Liver (tissue), 3 donors: ENCODE results near the gene EPN3.

Experiments used
- CTCF ChIP-seq: fragments of 150-350 bp; IDR thresholded peaks from 2 replicates; pipeline ENCODE4 v1.5.1; 2017; ENCODE audit warnings: improper control_type of control experiment, low read depth, low read length; ENCODE audit not compliant: missing input control
- EGR1 ChIP-seq, 2 donors: IDR thresholded peaks; 2 replicates each; pipeline ENCODE4 v1.6.1; 2016 to 2018; ENCODE audit warnings: antibody characterized with exemption in 2 of 2, low read depth in 2 of 2
- JUND ChIP-seq, 2 donors: IDR thresholded peaks; 2 replicates each; pipeline ENCODE4 v1.6.1; 2016; ENCODE audit warnings: antibody characterized with exemption in 2 of 2
- RAD21 ChIP-seq, 2 donors: IDR thresholded peaks; 2 replicates each; pipeline ENCODE4 v1.6.1; 2016; ENCODE audit warnings: antibody characterized with exemption in 2 of 2, mild to moderate bottlenecking in 2 of 2
- SP1 ChIP-seq: IDR thresholded peaks from 2 replicates; pipeline ENCODE4 v1.6.1; 2018; ENCODE audit warnings: antibody characterized with exemption, mild to moderate bottlenecking
- TAF1 ChIP-seq: conservative IDR thresholded peaks from 2 replicates; pipeline ENCODE4 v1.6.1; 2016; ENCODE audit warnings: antibody characterized with exemption, mild to moderate bottlenecking
- TF ChIP-seq, protein P1 (sequence below): IDR thresholded peaks from 2 replicates; pipeline ENCODE4 v1.6.1; 2016; ENCODE audit warnings: antibody characterized with exemption, mild to moderate bottlenecking
- TF ChIP-seq, protein P2 (sequence below): IDR thresholded peaks from 2 replicates; pipeline ENCODE4 v1.6.1; 2016; ENCODE audit warnings: antibody characterized with exemption
- donor health status: healthy.
- donor health status: healthy.

DNA sequence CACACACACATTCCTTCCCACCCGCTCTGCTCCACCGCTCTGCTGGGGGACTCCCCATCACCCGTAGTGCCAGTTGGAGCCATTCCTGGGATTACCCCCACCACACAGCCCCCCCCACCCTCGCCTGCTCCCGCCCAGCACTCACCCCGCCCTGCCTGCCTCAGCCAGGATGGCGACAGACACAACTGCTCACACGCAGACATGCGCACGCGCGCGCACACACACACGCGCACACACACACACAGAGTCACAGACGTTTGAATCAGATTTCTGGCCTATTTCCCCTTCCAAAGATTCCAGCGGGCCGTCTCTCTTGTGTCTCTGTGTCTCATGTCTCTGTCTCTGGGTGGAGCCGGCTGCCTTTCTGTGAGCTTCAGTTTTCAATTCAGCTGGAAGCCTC, 32.4 kb downstream of the EPN3 start:
- TF ChIP-seq CTCF (no peak), SP1 (no peak), EGR1 (IDR thresholded peaks at IDR 0.05; ENCODE audit: low read depth in 2 of 2) (no peak), RAD21 (IDR thresholded peaks at IDR 0.05) (no peak), JUND (IDR thresholded peaks at IDR 0.05) (no peak), TAF1 (no peak)
- TF ChIP-seq, protein P1, sequence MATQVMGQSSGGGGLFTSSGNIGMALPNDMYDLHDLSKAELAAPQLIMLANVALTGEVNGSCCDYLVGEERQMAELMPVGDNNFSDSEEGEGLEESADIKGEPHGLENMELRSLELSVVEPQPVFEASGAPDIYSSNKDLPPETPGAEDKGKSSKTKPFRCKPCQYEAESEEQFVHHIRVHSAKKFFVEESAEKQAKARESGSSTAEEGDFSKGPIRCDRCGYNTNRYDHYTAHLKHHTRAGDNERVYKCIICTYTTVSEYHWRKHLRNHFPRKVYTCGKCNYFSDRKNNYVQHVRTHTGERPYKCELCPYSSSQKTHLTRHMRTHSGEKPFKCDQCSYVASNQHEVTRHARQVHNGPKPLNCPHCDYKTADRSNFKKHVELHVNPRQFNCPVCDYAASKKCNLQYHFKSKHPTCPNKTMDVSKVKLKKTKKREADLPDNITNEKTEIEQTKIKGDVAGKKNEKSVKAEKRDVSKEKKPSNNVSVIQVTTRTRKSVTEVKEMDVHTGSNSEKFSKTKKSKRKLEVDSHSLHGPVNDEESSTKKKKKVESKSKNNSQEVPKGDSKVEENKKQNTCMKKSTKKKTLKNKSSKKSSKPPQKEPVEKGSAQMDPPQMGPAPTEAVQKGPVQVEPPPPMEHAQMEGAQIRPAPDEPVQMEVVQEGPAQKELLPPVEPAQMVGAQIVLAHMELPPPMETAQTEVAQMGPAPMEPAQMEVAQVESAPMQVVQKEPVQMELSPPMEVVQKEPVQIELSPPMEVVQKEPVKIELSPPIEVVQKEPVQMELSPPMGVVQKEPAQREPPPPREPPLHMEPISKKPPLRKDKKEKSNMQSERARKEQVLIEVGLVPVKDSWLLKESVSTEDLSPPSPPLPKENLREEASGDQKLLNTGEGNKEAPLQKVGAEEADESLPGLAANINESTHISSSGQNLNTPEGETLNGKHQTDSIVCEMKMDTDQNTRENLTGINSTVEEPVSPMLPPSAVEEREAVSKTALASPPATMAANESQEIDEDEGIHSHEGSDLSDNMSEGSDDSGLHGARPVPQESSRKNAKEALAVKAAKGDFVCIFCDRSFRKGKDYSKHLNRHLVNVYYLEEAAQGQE = no peak
- TF ChIP-seq, protein P2, sequence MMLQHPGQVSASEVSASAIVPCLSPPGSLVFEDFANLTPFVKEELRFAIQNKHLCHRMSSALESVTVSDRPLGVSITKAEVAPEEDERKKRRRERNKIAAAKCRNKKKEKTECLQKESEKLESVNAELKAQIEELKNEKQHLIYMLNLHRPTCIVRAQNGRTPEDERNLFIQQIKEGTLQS = no peak
